ENCODE measurements around the gene SERINC3.

DNA sequence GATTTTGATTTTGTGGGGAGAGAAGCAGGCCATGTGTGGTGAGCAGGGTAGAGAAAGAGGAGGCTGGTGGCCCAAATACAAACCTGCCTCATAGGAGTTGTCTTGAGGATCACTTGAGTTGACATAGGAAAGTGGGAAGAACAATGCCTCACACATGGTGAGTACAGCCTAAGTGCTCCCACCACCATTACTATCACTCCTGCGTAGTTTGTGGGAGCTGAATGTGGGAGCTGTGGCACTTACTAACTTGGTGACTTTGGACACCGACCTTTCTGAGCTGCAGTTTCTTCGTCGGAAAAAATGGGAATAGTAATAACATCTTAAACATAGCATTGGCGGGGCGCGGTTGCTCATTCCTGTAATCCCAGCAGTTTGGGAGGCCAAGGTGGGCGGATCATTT, 25.5 kb upstream of the SERINC3 start:
- TF ChIP-seq, protein P1, sequence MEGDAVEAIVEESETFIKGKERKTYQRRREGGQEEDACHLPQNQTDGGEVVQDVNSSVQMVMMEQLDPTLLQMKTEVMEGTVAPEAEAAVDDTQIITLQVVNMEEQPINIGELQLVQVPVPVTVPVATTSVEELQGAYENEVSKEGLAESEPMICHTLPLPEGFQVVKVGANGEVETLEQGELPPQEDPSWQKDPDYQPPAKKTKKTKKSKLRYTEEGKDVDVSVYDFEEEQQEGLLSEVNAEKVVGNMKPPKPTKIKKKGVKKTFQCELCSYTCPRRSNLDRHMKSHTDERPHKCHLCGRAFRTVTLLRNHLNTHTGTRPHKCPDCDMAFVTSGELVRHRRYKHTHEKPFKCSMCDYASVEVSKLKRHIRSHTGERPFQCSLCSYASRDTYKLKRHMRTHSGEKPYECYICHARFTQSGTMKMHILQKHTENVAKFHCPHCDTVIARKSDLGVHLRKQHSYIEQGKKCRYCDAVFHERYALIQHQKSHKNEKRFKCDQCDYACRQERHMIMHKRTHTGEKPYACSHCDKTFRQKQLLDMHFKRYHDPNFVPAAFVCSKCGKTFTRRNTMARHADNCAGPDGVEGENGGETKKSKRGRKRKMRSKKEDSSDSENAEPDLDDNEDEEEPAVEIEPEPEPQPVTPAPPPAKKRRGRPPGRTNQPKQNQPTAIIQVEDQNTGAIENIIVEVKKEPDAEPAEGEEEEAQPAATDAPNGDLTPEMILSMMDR (IDR thresholded peaks at IDR 0.05), result no peak
- TF ChIP-seq, protein P2, sequence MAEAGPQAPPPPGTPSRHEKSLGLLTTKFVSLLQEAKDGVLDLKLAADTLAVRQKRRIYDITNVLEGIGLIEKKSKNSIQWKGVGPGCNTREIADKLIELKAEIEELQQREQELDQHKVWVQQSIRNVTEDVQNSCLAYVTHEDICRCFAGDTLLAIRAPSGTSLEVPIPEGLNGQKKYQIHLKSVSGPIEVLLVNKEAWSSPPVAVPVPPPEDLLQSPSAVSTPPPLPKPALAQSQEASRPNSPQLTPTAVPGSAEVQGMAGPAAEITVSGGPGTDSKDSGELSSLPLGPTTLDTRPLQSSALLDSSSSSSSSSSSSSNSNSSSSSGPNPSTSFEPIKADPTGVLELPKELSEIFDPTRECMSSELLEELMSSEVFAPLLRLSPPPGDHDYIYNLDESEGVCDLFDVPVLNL (CRISPR knock-in tag; IDR thresholded peaks at IDR 0.05; ENCODE audit: borderline replicate concordance, low read depth), result no peak
- TF ChIP-seq HMGXB4 (CRISPR knock-in tag; IDR thresholded peaks at IDR 0.05) (no peak), E2F1 (CRISPR knock-in tag; IDR thresholded peaks at IDR 0.05) (no peak), ESRRA (CRISPR knock-in tag; IDR thresholded peaks at IDR 0.05; ENCODE audit: borderline replicate concordance) (no peak), JUN (CRISPR knock-in tag; IDR thresholded peaks at IDR 0.05) (no peak), MAX (CRISPR knock-in tag; IDR thresholded peaks at IDR 0.05) (no peak), E2F5 (CRISPR knock-in tag; IDR thresholded peaks at IDR 0.05) (no peak), NFYB (CRISPR knock-in tag; conservative IDR thresholded peaks at IDR 0.05; ENCODE audit: low read depth) (no peak), TEAD4 (CRISPR knock-in tag; IDR thresholded peaks at IDR 0.05) (no peak), ZNF138 (CRISPR knock-in tag; conservative IDR thresholded peaks at IDR 0.05) (no peak), USF1 (CRISPR knock-in tag; IDR thresholded peaks at IDR 0.05) (no peak)
- TF ChIP-seq, protein P3, sequence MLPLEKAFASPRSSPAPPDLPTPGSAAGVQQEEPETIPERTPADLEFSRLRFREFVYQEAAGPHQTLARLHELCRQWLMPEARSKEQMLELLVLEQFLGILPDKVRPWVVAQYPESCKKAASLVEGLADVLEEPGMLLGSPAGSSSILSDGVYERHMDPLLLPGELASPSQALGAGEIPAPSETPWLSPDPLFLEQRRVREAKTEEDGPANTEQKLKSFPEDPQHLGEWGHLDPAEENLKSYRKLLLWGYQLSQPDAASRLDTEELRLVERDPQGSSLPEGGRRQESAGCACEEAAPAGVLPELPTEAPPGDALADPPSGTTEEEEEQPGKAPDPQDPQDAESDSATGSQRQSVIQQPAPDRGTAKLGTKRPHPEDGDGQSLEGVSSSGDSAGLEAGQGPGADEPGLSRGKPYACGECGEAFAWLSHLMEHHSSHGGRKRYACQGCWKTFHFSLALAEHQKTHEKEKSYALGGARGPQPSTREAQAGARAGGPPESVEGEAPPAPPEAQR (CRISPR knock-in tag; IDR thresholded peaks at IDR 0.05), result no peak

Measured in WTC11 (cell line).